HG03060 (cell line): ENCODE data around the gene ESD.
"Not testable (repeated sequence)": the region's sequence is repeated elsewhere in the genome, so short reads cannot be mapped to it uniquely, and the experiment has no call there.

ENCODE experiments used
- ATAC-seq: cut with Tn5 transposase; IDR thresholded peaks from one replicate; pipeline ENCODE4 v1.9.1; 2021; ENCODE audit warnings: low read depth, moderate number of reproducible peaks; ENCODE audit not compliant: unreplicated experiment

Gene ESD, protein sequence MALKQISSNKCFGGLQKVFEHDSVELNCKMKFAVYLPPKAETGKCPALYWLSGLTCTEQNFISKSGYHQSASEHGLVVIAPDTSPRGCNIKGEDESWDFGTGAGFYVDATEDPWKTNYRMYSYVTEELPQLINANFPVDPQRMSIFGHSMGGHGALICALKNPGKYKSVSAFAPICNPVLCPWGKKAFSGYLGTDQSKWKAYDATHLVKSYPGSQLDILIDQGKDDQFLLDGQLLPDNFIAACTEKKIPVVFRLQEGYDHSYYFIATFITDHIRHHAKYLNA

DNA sequence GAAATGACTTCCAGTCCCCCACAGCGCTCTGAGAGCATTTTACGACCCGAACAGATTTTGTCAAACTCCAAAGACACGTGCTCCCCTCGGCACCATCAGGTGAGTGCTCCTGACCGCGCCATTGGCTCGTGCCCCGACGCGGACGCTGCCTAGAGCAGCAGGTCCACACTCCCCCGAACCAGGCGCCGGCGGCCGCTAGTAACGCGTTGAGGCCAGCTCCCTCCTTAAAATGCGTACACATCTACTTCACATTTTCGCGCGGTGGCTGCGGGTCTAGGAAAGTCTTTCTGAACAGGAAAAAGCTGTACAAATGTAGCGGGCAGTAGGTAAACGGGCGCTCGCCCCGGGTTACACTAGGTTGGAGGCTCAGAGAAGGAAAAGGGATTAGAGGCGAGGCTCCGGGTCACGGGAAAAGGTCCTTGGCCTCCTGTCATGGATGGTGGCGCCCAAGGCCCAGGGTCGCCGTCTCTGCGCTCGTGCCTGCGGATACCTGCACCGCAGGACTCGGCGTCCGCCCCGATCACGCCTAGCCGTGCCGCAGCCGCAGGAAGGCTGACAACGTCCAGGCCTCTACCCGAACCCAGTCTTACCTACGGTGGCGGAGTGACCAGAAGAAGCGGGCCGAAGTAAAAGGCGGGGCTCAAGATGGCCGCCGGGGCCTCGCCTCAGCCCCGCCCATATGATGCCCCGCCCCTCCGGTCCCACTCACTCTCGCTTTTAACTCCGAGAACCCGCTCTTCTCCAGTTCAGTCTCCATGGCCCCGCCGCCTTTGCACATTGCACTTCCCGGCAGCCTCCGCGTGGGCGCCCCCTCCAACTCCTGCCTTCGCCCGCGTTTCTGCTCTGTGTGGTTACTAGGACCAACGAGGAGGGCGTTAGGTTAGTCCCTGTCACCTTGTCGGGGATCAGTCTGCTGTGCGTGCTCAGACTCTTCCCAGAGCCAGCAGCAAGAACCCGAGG, at the start of gene ESD:
Gene ESD (minus strand): TSS at position 647 of the 960 bp plus-strand sequence. CDS start 5,748 bp downstream, outside the sequence.
- ATAC-seq: peak; percentile 64

- ATAC-seq: no peak
Observed at GRCh38 chr13:46846726-46847125, 49.8 kb upstream of the ESD start.

- no peak for ATAC-seq
Observed at GRCh38 chr13:46845146-46845545, 48.2 kb upstream of the ESD start.

- no peak for ATAC-seq
Observed at GRCh38 chr13:46844431-46844830, 47.5 kb upstream of the ESD start.

- ATAC-seq: no peak
Observed at GRCh38 chr13:46839399-46839798, 42.4 kb upstream of the ESD start.

- ATAC-seq: no peak
Observed at GRCh38 chr13:46834657-46835056, 37.7 kb upstream of the ESD start.

DNA sequence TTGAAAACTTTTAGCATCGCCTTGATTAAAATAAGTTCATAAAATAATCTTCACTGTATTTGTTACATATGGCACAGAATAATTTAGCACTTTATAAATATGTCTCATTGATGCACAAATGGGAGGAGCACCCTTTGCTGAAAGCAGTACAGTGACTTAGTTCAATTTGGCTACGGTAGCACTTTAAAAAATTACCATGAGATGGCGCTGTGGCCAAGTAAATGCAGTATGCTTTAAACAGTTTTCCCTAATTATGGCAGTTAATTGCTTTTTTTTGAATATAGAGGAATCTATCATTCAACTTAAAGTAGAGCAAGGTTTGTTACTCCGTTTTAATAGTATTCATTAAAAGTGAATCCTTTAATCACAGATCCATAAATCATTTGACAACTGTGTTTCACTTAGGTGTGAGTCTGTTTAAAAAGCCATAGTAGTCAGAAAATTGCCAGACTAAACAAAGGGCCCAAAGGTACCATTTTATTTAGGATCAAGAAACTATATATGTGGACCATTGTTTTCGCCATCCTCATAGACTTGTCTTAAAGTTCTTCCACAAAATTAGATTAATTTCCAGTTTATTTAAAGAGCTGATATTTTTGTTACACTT, 34.7 kb upstream of the ESD start:
- no peak for ATAC-seq

GRCh38 chr13:46830405-46831005, 33.5 kb upstream of the ESD start:
- ATAC-seq: no peak

GRCh38 chr13:46822551-46822950, 25.6 kb upstream of the ESD start:
- no peak for ATAC-seq

DNA sequence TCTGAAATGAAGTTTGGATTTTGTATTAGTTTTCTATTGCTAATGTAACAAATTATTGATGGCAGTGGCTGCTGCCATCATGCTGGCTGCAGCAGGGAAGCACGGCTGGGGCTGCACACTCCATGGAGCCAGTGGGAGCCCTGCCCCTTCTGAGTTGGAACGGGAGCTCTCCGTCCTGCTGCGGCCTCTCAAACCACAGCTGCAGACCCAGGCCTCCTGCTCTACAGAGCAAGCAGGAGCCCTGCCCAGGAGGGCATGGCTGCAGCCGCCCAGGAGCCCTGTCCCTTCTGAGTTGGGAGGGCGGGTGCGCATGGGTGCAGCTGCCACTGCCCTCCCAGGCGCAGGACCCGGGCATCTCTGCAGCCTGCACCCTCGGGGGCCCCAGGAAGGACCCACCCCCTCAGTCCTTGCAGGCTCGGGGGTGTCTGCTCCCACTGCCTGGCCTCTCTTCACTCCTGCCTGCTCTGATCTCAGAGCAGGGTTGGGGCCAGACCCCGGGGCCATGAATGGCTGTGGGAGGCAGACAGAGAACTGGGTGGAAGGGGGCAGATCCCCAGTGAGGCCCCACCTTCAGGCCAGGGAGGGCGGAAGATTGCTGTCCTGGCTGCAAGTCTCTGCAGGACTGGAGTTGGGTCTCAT, 21.0 kb upstream of the ESD start:
- no peak for ATAC-seq

DNA sequence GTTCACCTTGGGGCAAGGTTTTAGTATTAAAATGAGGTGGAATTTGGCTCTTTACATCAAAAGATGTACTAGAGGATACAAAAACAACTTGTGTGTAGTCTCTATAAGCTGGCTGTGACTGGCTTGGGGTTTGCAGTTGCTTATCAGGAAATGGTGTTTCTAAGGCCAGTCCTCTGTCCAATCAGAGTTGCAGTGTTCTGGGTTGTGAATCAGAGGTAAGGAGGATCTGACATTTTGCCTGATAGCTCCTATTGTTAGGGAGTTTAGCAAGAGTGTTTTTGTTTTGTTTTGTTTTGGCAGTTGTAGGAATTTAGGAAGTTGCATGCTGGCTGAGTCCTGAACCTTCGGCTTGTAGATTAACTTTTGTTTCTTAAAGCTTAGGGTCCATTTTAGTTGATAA, 20.1 kb upstream of the ESD start:
- no peak for ATAC-seq

GRCh38 chr13:46816371-46816770, 19.4 kb upstream of the ESD start:
- no peak for ATAC-seq

DNA sequence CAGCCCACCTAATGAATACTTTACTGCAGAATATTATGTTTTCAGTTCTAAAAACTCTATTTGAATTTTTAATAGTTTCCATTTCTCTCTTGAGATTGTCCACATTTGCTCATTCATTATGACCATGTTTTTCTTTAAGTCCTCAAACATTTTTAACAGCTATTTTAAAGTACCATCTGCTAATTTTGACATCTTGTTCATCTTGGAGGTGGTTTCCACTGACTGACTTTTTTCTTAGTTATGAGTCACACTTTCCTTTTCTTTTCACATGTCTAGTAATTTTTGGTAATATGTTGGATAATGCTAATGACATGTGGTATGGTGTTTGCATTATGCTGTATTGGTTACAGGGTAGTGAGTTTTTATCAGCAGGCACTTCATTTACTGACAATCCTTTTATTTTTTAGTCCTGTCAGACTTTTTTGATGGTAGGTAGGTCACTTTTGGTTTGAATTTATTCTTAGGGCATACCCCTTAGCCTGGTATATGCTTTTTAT, 15.4 kb upstream of the ESD start:
- no peak for ATAC-seq

- ATAC-seq: no peak
Observed at GRCh38 chr13:46810440-46810839, 13.5 kb upstream of the ESD start.

DNA sequence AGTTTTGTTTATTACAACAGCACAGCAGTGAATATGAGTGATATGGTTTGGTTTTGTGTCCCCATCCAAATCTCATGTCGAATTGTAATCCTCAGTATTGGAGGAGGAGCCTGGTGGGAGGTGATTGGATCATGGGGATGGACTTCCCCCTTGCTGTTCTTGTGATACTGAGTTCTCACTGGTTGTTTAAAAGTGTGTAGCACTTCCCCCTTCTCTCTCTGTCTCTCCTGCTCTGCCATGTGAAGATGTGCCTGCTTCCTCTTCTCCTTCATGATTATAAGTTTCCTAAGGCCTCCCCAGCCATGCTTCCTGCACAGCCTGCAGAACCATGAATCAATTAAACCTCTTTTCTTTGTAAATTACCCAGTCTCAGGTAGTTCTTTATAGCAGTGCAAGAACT, 8.0 kb upstream of the ESD start:
- ATAC-seq: not testable (repeated sequence)

DNA sequence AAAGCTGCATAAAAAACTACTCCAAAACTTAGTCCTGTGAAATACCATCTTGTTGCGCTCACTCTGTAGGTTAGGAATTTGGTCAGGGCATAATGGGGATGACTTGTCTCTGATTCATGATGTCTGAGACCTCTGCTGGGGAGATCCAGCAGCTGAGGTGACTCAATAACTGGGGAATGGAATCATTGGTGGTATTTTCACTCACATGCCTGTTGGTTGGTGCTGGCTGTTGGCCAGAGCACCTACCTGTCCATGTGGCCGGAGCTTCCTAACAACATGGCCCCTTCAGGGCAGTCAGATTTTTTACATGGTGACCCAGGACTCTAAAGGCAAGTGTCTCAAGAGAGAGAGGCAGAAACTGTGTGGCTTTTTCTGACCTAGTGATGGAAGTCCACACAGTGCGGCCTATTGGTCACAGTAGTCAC, 7.4 kb upstream of the ESD start:
- ATAC-seq: no peak

DNA sequence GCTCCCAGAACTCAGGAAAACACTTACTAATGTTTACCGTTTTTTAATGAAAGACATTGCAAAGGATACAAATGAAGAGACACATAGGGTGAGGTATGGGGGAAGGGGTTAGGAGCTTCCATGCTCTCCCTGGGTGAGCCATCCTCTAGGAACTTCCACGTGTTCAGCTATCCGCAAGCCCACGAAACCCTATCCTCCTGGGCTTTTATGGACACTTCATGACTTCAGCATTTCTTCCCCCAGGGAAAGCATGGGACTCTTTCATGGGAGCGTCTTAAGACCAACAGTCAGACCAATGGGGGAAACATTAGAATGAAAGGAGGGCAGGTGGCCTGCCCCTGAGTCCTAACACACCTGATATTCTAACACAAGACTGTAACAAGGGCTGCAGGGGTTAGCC, 6.6 kb upstream of the ESD start:
- no peak for ATAC-seq

DNA sequence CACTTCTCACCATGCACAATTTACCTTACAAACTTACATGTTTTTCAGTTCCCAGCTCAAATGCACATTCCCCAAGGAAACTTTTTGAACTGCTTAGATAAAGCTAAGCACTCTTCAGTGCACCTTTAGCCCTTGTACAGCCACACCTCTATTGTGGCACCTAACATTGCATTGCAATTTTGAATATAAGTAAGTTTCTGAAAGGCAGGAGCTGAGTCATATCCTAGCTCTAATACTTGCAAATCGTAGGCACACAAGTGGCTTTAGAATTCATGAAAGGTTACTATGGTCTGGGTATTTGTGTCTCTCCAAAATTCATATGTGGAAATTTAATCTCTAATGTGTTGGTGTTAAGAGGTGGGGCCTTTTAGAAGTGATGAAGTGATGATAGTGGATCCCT, 4.9 kb upstream of the ESD start:
- ATAC-seq: no peak

GRCh38 chr13:46799139-46799538, 2.2 kb upstream of the ESD start:
- ATAC-seq: no peak
